H9 (cell line): ENCODE results near the gene CCDC78. TPM values are rescaled to one million over a fixed set of nuclear protein-coding genes. Genes with fewer than 3 reads are reported as not detected.

Experiments used
- DNase-seq: peaks from one replicate; pipeline ENCODE4 v3.0.0-alpha.2; 2017
- H2AFZ ChIP-seq: one replicate; pipeline ENCODE4 v1.6.1; 2013; ENCODE audit warnings: mild to moderate bottlenecking, low read length, control low read depth, moderate library complexity
- H2AK5ac ChIP-seq: 2 replicates; pipeline ENCODE4 v1.6.1; 2013; ENCODE audit warnings: low read length, control low read depth, mixed read lengths; ENCODE audit not compliant: insufficient read length
- H2BK120ac ChIP-seq: one replicate; pipeline ENCODE4 v1.6.1; 2013; ENCODE audit warnings: low read depth, mild to moderate bottlenecking, low read length, control low read depth, inconsistent platforms; ENCODE audit not compliant: poor library complexity, severe bottlenecking
- H2BK12ac ChIP-seq: 2 replicates; pipeline ENCODE4 v1.6.1; 2013; ENCODE audit warnings: low read length, control low read depth, mixed read lengths, low read depth; ENCODE audit not compliant: insufficient read length
- H2BK15ac ChIP-seq: 2 replicates; pipeline ENCODE4 v1.6.1; 2013; ENCODE audit warnings: low read depth, low read length, control low read depth
- H2BK20ac ChIP-seq: one replicate; pipeline ENCODE4 v1.6.1; 2013; ENCODE audit warnings: low read depth, mild to moderate bottlenecking, low read length, control low read depth, inconsistent platforms; ENCODE audit not compliant: poor library complexity, severe bottlenecking
- H2BK5ac ChIP-seq: 2 replicates; pipeline ENCODE4 v1.6.1; 2013; ENCODE audit warnings: low read length, control low read depth, mixed read lengths; ENCODE audit not compliant: insufficient read length
- H3K14ac ChIP-seq: 2 replicates; pipeline ENCODE4 v1.6.1; 2013; ENCODE audit warnings: low read length, control low read depth; ENCODE audit not compliant: insufficient read depth
- H3K18ac ChIP-seq: 2 replicates; pipeline ENCODE4 v1.6.1; 2013; ENCODE audit warnings: low read depth, mild to moderate bottlenecking, mixed read lengths, low read length, control low read depth; ENCODE audit not compliant: insufficient read length
- H3K23ac ChIP-seq: 2 replicates; pipeline ENCODE4 v1.6.1; 2013; ENCODE audit warnings: low read length, control low read depth, mixed read lengths, low read depth; ENCODE audit not compliant: insufficient read length
- H3K23me2 ChIP-seq: 2 replicates; pipeline ENCODE4 v1.6.1; 2013; ENCODE audit warnings: low read depth, mild to moderate bottlenecking, mixed read lengths, low read length, control low read depth; ENCODE audit not compliant: insufficient read length, poor library complexity, severe bottlenecking
- H3K27ac ChIP-seq: 2 replicates; pipeline ENCODE4 v1.5.1; 2013; ENCODE audit warnings: low read length, control low read depth, mixed read lengths, low read depth; ENCODE audit not compliant: insufficient read length
- H3K27me3 ChIP-seq: 2 replicates; pipeline ENCODE4 v1.6.1; 2013; ENCODE audit warnings: low read length, control low read depth, inconsistent platforms; ENCODE audit not compliant: insufficient read depth
- H3K4ac ChIP-seq: 2 replicates; pipeline ENCODE4 v1.6.1; 2013; ENCODE audit warnings: low read depth, mild to moderate bottlenecking, control low read depth, inconsistent platforms, low read length, moderate library complexity
- H3K4me1 ChIP-seq: 2 replicates; pipeline ENCODE4 v1.6.1; 2013; ENCODE audit warnings: low read length, control low read depth, inconsistent platforms; ENCODE audit not compliant: insufficient read depth
- H3K4me2 ChIP-seq: 2 replicates; pipeline ENCODE4 v1.6.1; 2013; ENCODE audit warnings: low read length, control low read depth, mixed read lengths; ENCODE audit not compliant: insufficient read length, insufficient read depth
- H3K56ac ChIP-seq: 2 replicates; pipeline ENCODE4 v1.6.1; 2013; ENCODE audit warnings: low read depth, mild to moderate bottlenecking, mixed read lengths, low read length, control low read depth; ENCODE audit not compliant: insufficient read length
- H3K79me1 ChIP-seq: 2 replicates; pipeline ENCODE4 v1.6.1; 2013; ENCODE audit warnings: low read depth, mild to moderate bottlenecking, moderate library complexity, low read length, control low read depth, inconsistent platforms; ENCODE audit not compliant: insufficient read depth, poor library complexity, severe bottlenecking
- H3K79me2 ChIP-seq: 2 replicates; pipeline ENCODE4 v1.6.1; 2013; ENCODE audit warnings: low read length, control low read depth, inconsistent platforms; ENCODE audit not compliant: insufficient read depth
- H3K9ac ChIP-seq: 2 replicates; pipeline ENCODE4 v1.6.1; 2013; ENCODE audit warnings: low read length, control low read depth, mixed read lengths; ENCODE audit not compliant: insufficient read length; ENCODE audit errors: extremely low read depth
- H3K9me3 ChIP-seq: one replicate; pipeline ENCODE4 v1.6.1; 2013; ENCODE audit warnings: low read depth, low read length, inconsistent platforms; ENCODE audit not compliant: control insufficient read depth
- H3T11ph ChIP-seq: one replicate; pipeline ENCODE4 v1.6.1; 2013; ENCODE audit warnings: mild to moderate bottlenecking, low read length, control low read depth, inconsistent platforms
- H4K20me1 ChIP-seq: one replicate; pipeline ENCODE4 v1.6.1; 2013; ENCODE audit not compliant: control insufficient read depth, insufficient read length, insufficient read depth
- H4K5ac ChIP-seq: 2 replicates; pipeline ENCODE4 v1.6.1; 2013; ENCODE audit warnings: low read depth, mild to moderate bottlenecking, mixed read lengths, low read length, control low read depth; ENCODE audit not compliant: insufficient read length
- H4K8ac ChIP-seq: replicated peaks from 2 replicates; pipeline ENCODE4 v1.6.1; 2013; ENCODE audit warnings: low read length, control low read depth, mixed read lengths, low read depth; ENCODE audit not compliant: insufficient read length
- H4K91ac ChIP-seq: 2 replicates; pipeline ENCODE4 v1.6.1; 2013; ENCODE audit warnings: low read depth, mild to moderate bottlenecking, moderate library complexity, mixed read lengths, low read length, control low read depth; ENCODE audit not compliant: insufficient read length
- H3K27ac Mint-ChIP-seq, 3 experiments: 2 replicates in 2 of 3; 3 replicates in 1 of 3; pipeline ENCODE4 v1.8.0; 2020 to 2021; ENCODE audit warnings: mixed read lengths in 3 of 3, mild to moderate bottlenecking in 1 of 3, moderate library complexity in 1 of 3
- H3K27me3 Mint-ChIP-seq: 2 replicates; pipeline ENCODE4 v1.8.0; 2021; ENCODE audit warnings: low read depth, mild to moderate bottlenecking, moderate library complexity, mixed read lengths
- H3K36me3 Mint-ChIP-seq, 3 experiments: 2 replicates in 2 of 3; 3 replicates in 1 of 3; pipeline ENCODE4 v1.8.0; 2020 to 2021; ENCODE audit warnings: low read depth in 3 of 3, mixed read lengths in 3 of 3; ENCODE audit not compliant: insufficient read depth in 1 of 3
- H3K4me1 Mint-ChIP-seq, 2 experiments: 2 replicates each; pipeline ENCODE4 v1.8.0; 2020; ENCODE audit warnings: mixed read lengths in 2 of 2
- H3K4me3 Mint-ChIP-seq, 2 experiments: 2 replicates in 1 of 2; 3 replicates in 1 of 2; pipeline ENCODE4 v1.8.0; 2020 to 2021; ENCODE audit warnings: mild to moderate bottlenecking in 2 of 2, mixed read lengths in 2 of 2, moderate library complexity in 1 of 2
- H3K9me3 Mint-ChIP-seq, 2 experiments: 2 replicates in 1 of 2; 3 replicates in 1 of 2; pipeline ENCODE4 v1.8.0; 2020; ENCODE audit warnings: mild to moderate bottlenecking in 2 of 2, mixed read lengths in 2 of 2, moderate library complexity in 1 of 2
- CTCF ChIP-seq: fragments of 200-600 bp; sonication (generic); conservative IDR thresholded peaks from 3 replicates; pipeline ENCODE4 v1.8.0; 2021; ENCODE audit warnings: antibody characterized with exemption, mild to moderate bottlenecking
- WGBS: extraction: QIAGEN DNeasy Blood & Tissue Kit; methylation state at CpG from one replicate; pipeline ENCODE4 v1.1.7; 2013; ENCODE audit warnings: missing lambda C conversion rate, low lambda C conversion rate, mixed read lengths; ENCODE audit not compliant: insufficient read length; ENCODE audit errors: extremely low coverage; 5-methylcytosine and 5-hydroxymethylcytosine counted together
- total RNA-seq: library from RNA; stranded (reverse); gene quantifications from 2 replicates; pipeline ENCODE4 v1.2.1, GENCODE V29; 2021

Gene CCDC78
- total RNA-seq, 1 experiment from 2014 or later: 12.1 TPM

DNA sequence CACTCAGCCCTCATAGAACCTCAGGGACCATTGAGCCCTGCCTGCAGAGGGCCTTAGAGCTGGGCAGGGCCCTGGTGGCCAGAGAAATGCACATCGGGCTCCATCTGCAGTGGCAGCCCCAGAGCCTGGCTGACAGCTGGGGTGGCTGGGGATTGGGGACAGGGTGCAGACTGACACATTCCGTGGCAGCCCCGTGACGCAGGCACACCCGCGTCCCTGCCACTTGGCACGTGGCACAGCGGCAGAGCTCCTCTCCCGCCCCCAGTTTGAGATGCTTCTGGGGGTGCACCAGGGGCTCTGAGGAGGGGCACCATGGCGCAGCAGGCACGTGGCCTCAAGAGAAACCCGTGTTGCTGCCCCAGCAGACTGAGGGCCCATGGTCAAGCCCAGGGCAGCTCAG is 22.8 kb downstream of the CCDC78 start:
- H3K9me3 Mint-ChIP-seq: no peaks in the 10 kb centered on the region; a peak in 1 of 5 replicates
- H3K27ac Mint-ChIP-seq: no peak overlapping the region
- TF ChIP-seq CTCF: no peak

More for the DNA sequence above, 22.8 kb downstream of the CCDC78 start:
- Histone ChIP-seq H4K5ac (no peak overlapping the region), H3K56ac (no peak overlapping the region), H3K9me3 (no peaks in the 10 kb centered on the region), H3K23me2 (peaks cover 4% of the 10 kb centered on the region), H3K4ac (no peak overlapping the region), H3K27me3 (peaks cover 57% of the 10 kb centered on the region), H4K91ac (no peak overlapping the region), H3K23ac (no peak overlapping the region), H3K27ac (no peak overlapping the region), H3K4me2 (no peak overlapping the region), H3K79me1 (no peaks in the 10 kb centered on the region), H4K20me1 (no peaks in the 10 kb centered on the region), H3K4me1 (no peaks in the 10 kb centered on the region), H3T11ph (no peak overlapping the region), H2BK15ac (no peak overlapping the region), H2BK5ac (no peak overlapping the region), H2BK120ac (no peak overlapping the region), H2AK5ac (no peak overlapping the region), H3K18ac (no peak overlapping the region), H2AFZ (no peak overlapping the region), H3K9ac (no peak overlapping the region), H3K79me2 (no peaks in the 10 kb centered on the region), H2BK12ac (no peak overlapping the region), H3K14ac (no peak overlapping the region), H2BK20ac (no peak overlapping the region), H4K8ac (no peak overlapping the region)
- H3K27me3 Mint-ChIP-seq: peaks cover 88% of the 10 kb centered on the region
- peaks cover 0 to 7% of the 10 kb centered on the region in 2 experiments; a peak in 1 of 4 replicates for H3K4me1 Mint-ChIP-seq
- no CpG with 5 or more reads among the region's 12 CpGs for WGBS
- no peak overlapping the region for H3K4me3 Mint-ChIP-seq
- H3K36me3 Mint-ChIP-seq: peaks cover 0 to 3% (median 0%) of the 10 kb centered on the region in 3 experiments; a peak in 2 of 7 replicates
- no peak for DNase-seq
